Type B pancreatic cell (in vitro differentiated cells): ENCODE measurements around the gene WDR70. TPM values are rescaled to one million over a fixed set of nuclear protein-coding genes. Genes with fewer than 3 reads are reported as not detected.
"Not testable (repeated sequence)": the region's sequence is repeated elsewhere in the genome, so short reads cannot be mapped to it uniquely, and the experiment has no call there.

Source experiments
- DNase-seq: peaks from one replicate; pipeline ENCODE4 v3.0.0; 2021; ENCODE audit warnings: mixed read lengths; ENCODE audit not compliant: unreplicated experiment; ENCODE audit errors: extremely low spot score
- H3K27ac Mint-ChIP-seq: 2 replicates; pipeline ENCODE4 v1.8.0; 2021; ENCODE audit warnings: mild to moderate bottlenecking, mixed read lengths
- H3K27me3 Mint-ChIP-seq: 2 replicates; pipeline ENCODE4 v1.8.0; 2021; ENCODE audit warnings: mixed read lengths
- H3K36me3 Mint-ChIP-seq: 2 replicates; pipeline ENCODE4 v1.8.0; 2021; ENCODE audit warnings: mixed read lengths
- H3K4me1 Mint-ChIP-seq: one replicate; pipeline ENCODE4 v1.8.0; 2021; ENCODE audit warnings: mixed read lengths; ENCODE audit not compliant: unreplicated experiment
- H3K4me3 Mint-ChIP-seq: 2 replicates; pipeline ENCODE4 v1.8.0; 2021; ENCODE audit warnings: mild to moderate bottlenecking, mixed read lengths
- H3K9me3 Mint-ChIP-seq: 2 replicates; pipeline ENCODE4 v1.8.0; 2021; ENCODE audit warnings: mixed read lengths
- total RNA-seq: library from RNA; stranded (reverse); gene quantifications from 2 replicates; pipeline ENCODE4 v1.2.1, GENCODE V29; 2021; ENCODE audit warnings: low replicate concordance
- TF ChIP-seq, protein P1 (sequence below): fragments of 200-600 bp; sonication (generic); conservative IDR thresholded peaks from 2 replicates; pipeline ENCODE4 v1.5.0; 2021; ENCODE audit warnings: antibody characterized with exemption, mild to moderate bottlenecking

WDR70 gene
- total RNA-seq, 1 donor from 2014 or later: 50.2 TPM

- no peaks in the 10 kb centered on the region for H3K4me1 Mint-ChIP-seq
- TF ChIP-seq, protein P1, sequence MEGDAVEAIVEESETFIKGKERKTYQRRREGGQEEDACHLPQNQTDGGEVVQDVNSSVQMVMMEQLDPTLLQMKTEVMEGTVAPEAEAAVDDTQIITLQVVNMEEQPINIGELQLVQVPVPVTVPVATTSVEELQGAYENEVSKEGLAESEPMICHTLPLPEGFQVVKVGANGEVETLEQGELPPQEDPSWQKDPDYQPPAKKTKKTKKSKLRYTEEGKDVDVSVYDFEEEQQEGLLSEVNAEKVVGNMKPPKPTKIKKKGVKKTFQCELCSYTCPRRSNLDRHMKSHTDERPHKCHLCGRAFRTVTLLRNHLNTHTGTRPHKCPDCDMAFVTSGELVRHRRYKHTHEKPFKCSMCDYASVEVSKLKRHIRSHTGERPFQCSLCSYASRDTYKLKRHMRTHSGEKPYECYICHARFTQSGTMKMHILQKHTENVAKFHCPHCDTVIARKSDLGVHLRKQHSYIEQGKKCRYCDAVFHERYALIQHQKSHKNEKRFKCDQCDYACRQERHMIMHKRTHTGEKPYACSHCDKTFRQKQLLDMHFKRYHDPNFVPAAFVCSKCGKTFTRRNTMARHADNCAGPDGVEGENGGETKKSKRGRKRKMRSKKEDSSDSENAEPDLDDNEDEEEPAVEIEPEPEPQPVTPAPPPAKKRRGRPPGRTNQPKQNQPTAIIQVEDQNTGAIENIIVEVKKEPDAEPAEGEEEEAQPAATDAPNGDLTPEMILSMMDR: no peak
- H3K9me3 Mint-ChIP-seq: peaks cover 4% of the 10 kb centered on the region
- H3K36me3 Mint-ChIP-seq: peaks cover 3% of the 10 kb centered on the region
- no peaks in the 10 kb centered on the region for H3K27me3 Mint-ChIP-seq
- no peak overlapping the region for H3K4me3 Mint-ChIP-seq
- no peak overlapping the region for H3K27ac Mint-ChIP-seq
- no peak for DNase-seq
These were observed 398.5 kb downstream of the WDR70 start for GRCh38 chr5:37777432-37778130.

- H3K4me1 Mint-ChIP-seq, H3K27ac Mint-ChIP-seq, H3K4me3 Mint-ChIP-seq, DNase-seq, H3K27me3 Mint-ChIP-seq, H3K36me3 Mint-ChIP-seq, H3K9me3 Mint-ChIP-seq: not testable (repeated sequence)
These were observed 402.3 kb downstream of the WDR70 start for GRCh38 chr5:37781409-37781808.

DNA sequence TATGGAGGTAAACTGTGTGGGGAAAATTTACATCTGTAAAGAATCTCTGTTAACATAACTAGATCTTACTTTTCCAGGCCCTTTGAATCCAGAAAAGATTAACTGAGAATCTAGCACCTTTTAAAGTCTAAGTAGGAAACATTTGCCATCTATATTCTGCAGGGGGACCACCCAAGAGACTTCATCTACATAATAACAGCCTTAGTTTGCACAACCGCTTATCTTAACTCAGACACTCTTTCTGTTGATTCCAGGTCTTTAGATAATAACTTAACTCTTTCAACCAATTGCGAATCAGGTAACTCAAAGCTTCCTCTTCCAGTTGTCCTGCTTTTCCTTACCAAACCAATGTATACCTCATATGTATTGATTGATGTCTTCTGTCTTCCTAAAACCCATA is 407.3 kb downstream of the WDR70 start:
- Mint-ChIP-seq H3K36me3 (no peaks in the 10 kb centered on the region), H3K27ac (no peak overlapping the region), H3K27me3 (no peaks in the 10 kb centered on the region), H3K4me1 (no peaks in the 10 kb centered on the region), H3K9me3 (peaks cover 6% of the 10 kb centered on the region), H3K4me3 (no peak overlapping the region)
- TF ChIP-seq, protein P1: no peak
- DNase-seq: no peak

DNA sequence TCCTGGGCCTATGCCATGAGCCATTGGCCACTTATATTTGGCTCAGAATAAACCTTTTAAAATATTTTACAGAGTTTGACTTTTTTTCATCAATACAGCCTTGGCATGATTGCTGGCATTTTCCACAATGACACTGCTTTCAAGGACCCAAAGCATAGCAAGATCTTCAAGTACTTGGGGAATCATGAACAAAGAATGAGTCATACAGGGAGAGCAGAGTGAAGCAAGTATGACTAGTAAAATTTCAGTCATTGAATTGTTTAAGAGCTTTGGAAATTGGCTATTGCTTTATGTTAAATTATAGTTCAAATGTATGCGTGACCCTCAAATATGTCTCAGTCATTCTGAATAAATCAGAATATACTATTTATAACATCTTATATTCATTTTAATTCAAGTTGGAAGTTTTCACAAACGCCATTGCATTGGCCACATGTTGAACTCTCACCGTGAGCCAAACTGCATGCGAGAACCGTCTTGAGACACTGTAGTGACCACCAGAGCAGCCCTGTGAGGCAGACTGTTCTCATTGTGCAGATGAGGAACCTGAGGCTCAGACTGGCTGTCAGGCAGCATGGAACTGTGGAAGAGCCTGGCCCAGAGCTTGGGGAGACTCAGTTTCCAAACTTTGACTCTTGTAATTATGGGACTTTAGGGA is 407.9 kb downstream of the WDR70 start:
- DNase-seq: no peak
- Mint-ChIP-seq H3K4me3 (no peak overlapping the region), H3K9me3 (peaks cover 6% of the 10 kb centered on the region)

DNA sequence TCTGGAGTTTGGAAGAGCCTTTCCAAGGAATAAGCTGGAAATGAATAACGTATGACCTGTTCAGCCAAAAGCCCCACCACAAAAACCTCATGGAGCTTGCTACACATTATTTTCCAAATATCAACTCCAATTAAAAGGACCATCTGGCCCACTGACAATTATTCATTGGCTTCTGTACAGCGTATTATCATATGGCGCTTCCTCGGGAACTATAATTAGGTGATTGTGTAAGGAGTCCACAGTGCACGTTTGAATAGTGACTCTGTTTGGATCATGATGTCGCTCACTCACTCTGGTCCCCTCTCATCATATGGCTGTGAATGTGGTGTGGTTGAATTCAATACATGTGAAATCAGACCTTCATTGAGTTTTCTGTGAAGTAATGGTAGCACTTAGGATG is 408.6 kb downstream of the WDR70 start:
- Mint-ChIP-seq H3K4me1 (no peaks in the 10 kb centered on the region), H3K9me3 (peaks cover 6% of the 10 kb centered on the region), H3K4me3 (no peak overlapping the region), H3K36me3 (no peaks in the 10 kb centered on the region), H3K27ac (no peak overlapping the region), H3K27me3 (no peaks in the 10 kb centered on the region)
- DNase-seq: no peak
- TF ChIP-seq, protein P1: no peak

More for the DNA sequence above, 407.9 kb downstream of the WDR70 start:
- Mint-ChIP-seq H3K27me3 (no peaks in the 10 kb centered on the region), H3K27ac (no peak overlapping the region), H3K36me3 (no peaks in the 10 kb centered on the region), H3K4me1 (no peaks in the 10 kb centered on the region)
- TF ChIP-seq, protein P1: no peak

DNA sequence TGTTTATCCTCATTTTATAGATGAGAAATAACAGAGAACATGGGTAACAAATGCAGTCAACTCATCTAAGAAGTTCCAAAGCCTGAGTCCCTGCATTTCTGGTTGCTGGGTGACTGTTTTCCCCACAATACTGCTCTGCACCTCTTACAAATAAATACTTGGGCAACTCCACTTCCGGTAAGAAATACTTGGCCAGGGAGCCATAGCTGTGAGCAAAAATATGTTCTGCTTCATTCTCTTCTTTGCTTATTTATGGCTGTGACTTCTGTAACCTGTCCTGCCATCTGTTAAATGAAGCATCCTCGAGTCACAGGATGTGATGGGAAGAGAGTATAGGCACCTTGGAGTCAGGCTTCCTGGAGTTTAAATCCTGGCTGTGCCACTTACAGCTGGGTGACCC is 410.9 kb downstream of the WDR70 start:
- H3K4me1 Mint-ChIP-seq: no peaks in the 10 kb centered on the region
- H3K27ac Mint-ChIP-seq: no peak overlapping the region
- H3K36me3 Mint-ChIP-seq: no peaks in the 10 kb centered on the region
- peaks cover 13% of the 10 kb centered on the region for H3K9me3 Mint-ChIP-seq
- DNase-seq: no peak
- H3K27me3 Mint-ChIP-seq: no peaks in the 10 kb centered on the region
- TF ChIP-seq, protein P1: no peak
- H3K4me3 Mint-ChIP-seq: no peak overlapping the region
